ENCODE data around the gene CHID1.

DNA sequence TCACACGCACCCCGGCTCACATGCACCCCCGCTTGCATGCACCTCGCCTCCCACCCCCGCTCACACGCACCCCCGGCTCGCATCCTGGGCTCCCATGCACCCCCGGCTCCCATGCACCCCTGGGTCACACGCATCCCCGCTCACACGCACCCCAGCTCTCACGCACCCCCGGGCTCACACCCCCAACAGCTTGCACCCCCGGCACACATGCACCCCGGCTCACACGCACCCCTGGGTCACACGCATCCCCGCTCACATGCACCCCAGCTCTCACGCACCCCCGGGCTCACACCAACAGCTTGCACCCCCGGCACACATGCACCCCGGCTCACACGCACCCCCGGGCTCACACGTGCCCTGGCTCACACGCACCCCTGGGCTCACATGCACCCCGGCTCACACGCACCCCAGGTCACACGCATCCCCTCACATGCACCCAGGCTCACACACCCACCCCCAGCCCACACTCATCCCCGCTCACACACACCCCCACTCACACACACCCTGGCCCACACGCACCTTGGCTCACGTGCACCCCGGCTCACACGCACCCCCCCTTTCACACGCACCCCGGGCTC is 51.8 kb downstream of the CHID1 start:
- TF ChIP-seq, protein P1, sequence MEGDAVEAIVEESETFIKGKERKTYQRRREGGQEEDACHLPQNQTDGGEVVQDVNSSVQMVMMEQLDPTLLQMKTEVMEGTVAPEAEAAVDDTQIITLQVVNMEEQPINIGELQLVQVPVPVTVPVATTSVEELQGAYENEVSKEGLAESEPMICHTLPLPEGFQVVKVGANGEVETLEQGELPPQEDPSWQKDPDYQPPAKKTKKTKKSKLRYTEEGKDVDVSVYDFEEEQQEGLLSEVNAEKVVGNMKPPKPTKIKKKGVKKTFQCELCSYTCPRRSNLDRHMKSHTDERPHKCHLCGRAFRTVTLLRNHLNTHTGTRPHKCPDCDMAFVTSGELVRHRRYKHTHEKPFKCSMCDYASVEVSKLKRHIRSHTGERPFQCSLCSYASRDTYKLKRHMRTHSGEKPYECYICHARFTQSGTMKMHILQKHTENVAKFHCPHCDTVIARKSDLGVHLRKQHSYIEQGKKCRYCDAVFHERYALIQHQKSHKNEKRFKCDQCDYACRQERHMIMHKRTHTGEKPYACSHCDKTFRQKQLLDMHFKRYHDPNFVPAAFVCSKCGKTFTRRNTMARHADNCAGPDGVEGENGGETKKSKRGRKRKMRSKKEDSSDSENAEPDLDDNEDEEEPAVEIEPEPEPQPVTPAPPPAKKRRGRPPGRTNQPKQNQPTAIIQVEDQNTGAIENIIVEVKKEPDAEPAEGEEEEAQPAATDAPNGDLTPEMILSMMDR (IDR thresholded peaks at IDR 0.05; ENCODE audit: poor library complexity, severe bottlenecking), result no peak
- TF ChIP-seq POLR2AphosphoS5 (IDR thresholded peaks at IDR 0.05) (no peak), SMC3 (conservative IDR thresholded peaks at IDR 0.05; ENCODE audit: poor library complexity) (no peak), EZH2 (IDR thresholded peaks at IDR 0.05; ENCODE audit: borderline replicate concordance, insufficient read depth, low read length, poor library complexity, severe bottlenecking) (no peak), TAF1 (IDR thresholded peaks at IDR 0.05; ENCODE audit: low read depth) (no peak), RAD21 (conservative IDR thresholded peaks at IDR 0.05) (no peak)
- TF ChIP-seq, protein P2, sequence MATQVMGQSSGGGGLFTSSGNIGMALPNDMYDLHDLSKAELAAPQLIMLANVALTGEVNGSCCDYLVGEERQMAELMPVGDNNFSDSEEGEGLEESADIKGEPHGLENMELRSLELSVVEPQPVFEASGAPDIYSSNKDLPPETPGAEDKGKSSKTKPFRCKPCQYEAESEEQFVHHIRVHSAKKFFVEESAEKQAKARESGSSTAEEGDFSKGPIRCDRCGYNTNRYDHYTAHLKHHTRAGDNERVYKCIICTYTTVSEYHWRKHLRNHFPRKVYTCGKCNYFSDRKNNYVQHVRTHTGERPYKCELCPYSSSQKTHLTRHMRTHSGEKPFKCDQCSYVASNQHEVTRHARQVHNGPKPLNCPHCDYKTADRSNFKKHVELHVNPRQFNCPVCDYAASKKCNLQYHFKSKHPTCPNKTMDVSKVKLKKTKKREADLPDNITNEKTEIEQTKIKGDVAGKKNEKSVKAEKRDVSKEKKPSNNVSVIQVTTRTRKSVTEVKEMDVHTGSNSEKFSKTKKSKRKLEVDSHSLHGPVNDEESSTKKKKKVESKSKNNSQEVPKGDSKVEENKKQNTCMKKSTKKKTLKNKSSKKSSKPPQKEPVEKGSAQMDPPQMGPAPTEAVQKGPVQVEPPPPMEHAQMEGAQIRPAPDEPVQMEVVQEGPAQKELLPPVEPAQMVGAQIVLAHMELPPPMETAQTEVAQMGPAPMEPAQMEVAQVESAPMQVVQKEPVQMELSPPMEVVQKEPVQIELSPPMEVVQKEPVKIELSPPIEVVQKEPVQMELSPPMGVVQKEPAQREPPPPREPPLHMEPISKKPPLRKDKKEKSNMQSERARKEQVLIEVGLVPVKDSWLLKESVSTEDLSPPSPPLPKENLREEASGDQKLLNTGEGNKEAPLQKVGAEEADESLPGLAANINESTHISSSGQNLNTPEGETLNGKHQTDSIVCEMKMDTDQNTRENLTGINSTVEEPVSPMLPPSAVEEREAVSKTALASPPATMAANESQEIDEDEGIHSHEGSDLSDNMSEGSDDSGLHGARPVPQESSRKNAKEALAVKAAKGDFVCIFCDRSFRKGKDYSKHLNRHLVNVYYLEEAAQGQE (IDR thresholded peaks at IDR 0.05; ENCODE audit: borderline replicate concordance), result no peak

Data from neural cell (in vitro differentiated cells).